ENCODE results near the gene PCDHGC5.

DNA sequence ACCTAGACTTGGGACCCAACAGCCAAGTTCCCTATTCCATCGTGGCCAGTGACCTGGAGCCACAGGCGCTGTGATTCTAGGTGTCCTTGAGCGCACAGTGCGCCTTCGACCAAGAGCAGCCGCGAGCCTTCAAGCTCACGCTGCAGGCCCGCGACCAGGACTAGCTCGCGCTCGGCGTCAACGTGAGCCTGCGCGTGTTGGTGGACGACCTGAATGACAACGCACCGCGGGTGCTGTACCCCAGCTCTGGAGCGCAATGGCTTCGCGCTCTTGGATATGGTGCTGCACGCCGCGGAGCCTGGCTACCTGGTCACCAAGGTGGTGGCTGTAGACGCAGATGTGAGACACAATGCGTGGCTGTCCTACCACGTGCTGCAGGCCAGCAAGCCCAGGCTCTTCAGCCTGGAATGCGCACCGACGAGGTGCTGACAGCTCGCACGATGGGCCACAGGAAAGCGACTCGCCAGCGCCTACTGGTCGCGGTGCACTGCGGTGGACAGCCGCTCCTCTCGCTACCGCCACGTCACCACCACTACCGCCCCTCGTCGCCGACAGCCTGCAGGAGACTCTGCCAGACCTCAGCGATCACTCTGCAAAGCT lies 47.2 kb upstream of the PCDHGC5 start:
- TF ChIP-seq CTCF (IDR thresholded peaks at IDR 0.05; ENCODE audit: extremely low read depth in 1 of 2, insufficient read depth in 1 of 2, low read depth in 1 of 2, low read length in 2 of 2) (no peak), POLR2A (IDR thresholded peaks at IDR 0.05; ENCODE audit: low read depth, low read length) (no peak), FOS (IDR thresholded peaks at IDR 0.05; ENCODE audit: borderline replicate concordance, insufficient read depth, low read length) (no peak), JUN (IDR thresholded peaks at IDR 0.05; ENCODE audit: borderline replicate concordance, insufficient read depth, insufficient read length, low read depth) (no peak)
- TF ChIP-seq, protein P1, sequence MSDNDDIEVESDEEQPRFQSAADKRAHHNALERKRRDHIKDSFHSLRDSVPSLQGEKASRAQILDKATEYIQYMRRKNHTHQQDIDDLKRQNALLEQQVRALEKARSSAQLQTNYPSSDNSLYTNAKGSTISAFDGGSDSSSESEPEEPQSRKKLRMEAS (IDR thresholded peaks at IDR 0.05; ENCODE audit: insufficient read depth, insufficient read length), result no peak
